GM19468 (cell line): ENCODE measurements around the gene ADGRD1.
"Not testable (repeated sequence)": the region's sequence is repeated elsewhere in the genome, so short reads cannot be mapped to it uniquely, and the experiment has no call there.

Experiments used
- ATAC-seq: cut with Tn5 transposase; IDR thresholded peaks from one replicate; pipeline ENCODE4 v1.9.1; 2021; ENCODE audit warnings: mild to moderate bottlenecking, moderate library complexity, moderate number of reproducible peaks; ENCODE audit not compliant: unreplicated experiment; ENCODE audit errors: extremely low read depth

The ADGRD1 gene

GRCh38 chr12:130936561-130936960 lies 17.1 kb upstream of the ADGRD1 start:
- no peak for ATAC-seq

DNA sequence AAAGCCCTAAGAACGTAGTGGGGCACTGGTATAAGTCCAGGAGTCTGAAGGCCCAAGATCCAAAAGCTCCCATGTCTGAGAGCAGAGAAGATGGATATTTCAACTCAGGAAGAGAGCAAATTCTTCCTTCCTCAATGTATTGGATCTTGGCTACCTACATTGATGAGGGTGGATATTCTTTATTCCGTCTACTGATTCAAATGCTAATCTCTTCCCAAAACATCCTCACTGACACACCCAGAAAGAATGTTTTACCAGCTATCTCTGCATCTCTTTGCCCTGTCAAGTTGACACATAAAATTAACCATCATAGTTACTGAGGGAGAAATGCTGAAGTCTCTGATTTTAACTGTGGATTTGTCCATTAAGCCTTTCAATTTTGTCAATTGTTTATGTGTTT lies 16.6 kb upstream of the ADGRD1 start:
- no peak for ATAC-seq

DNA sequence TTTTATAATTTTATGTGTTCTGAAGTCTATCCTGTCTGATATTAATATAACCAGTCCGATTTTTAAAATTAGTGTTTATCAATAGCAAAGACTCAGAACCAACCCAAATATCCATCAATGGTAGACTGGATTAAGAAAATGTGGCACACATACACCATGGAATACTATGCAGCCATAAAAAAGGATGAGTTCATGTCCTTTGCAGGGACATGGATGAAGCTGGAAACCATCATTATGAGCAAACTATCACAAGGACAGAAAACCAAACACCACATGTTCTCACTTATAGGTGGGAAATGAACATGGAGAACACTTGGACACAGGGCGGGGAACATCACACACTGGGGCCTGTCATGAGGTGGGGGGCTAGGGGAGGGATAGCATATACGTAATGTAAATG lies 16.2 kb upstream of the ADGRD1 start:
- not testable (repeated sequence) for ATAC-seq

- ATAC-seq, result no peak
These were observed 15.5 kb upstream of the ADGRD1 start for GRCh38 chr12:130938186-130938585.

DNA sequence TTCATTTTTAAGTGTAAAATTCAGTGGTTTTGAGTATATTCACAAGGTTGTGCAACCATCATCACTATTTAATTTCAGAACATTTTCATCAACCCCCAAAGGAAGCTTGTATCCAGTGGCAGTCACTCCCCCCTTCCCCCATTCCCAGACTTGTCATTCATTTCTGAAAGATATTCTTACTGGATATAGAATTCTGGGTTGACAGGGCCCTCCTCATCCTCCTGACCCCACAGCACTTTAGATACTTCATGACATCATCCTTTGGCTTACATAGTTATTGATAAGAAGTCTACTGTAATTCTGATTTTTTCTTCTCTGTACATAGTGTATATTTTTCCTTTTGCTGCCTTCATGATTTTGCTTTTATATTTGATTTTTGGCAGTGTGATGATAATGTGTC lies 8.8 kb upstream of the ADGRD1 start:
- no peak for ATAC-seq

- no peak for ATAC-seq
These were observed 7.8 kb upstream of the ADGRD1 start for GRCh38 chr12:130945786-130946492.

GRCh38 chr12:130947028-130947613 lies 6.6 kb upstream of the ADGRD1 start:
- ATAC-seq, result no peak

DNA sequence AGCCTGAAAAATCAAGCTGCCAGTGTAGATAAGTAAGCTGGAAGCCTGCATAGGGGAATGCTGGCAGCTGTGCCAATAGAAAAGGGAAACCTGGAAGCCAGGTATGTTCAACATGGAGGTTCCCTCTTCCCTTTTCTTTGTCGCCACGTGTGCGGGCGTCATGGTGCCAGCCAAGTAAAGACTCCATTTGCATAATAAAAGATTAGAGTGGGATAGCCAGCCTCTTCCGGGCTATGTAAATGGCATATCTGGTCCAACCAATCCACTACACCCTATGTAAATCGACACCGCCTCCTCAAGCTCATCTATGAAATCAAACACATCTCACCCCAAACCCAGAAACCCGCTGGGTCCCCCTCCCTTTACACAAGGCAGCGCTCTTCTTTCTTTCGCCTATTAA lies 5.6 kb upstream of the ADGRD1 start:
- no peak for ATAC-seq

- no peak for ATAC-seq
These were observed 5.0 kb upstream of the ADGRD1 start for GRCh38 chr12:130948751-130949150.

DNA sequence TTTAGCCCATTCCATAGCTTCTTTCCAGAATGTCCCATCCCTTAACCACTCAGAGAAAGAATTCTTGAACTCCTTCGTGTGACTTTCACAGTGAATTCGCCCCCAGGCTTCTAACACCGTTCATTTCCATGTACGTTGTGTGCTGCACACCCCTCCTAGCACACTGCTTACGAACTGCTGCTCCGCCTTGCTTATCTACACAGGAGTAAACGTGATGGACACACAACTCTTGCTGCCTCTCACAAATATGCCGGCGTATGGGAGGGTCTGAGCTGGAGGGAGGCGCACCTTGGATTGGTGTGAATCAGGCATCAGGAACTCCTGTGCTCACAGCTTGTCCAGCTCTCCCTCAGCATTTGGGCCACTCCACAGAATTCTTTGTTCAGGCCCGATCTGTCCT lies 3.9 kb upstream of the ADGRD1 start:
- no peak for ATAC-seq

GRCh38 chr12:130951636-130952035 lies 2.1 kb upstream of the ADGRD1 start:
- ATAC-seq, result no peak

DNA sequence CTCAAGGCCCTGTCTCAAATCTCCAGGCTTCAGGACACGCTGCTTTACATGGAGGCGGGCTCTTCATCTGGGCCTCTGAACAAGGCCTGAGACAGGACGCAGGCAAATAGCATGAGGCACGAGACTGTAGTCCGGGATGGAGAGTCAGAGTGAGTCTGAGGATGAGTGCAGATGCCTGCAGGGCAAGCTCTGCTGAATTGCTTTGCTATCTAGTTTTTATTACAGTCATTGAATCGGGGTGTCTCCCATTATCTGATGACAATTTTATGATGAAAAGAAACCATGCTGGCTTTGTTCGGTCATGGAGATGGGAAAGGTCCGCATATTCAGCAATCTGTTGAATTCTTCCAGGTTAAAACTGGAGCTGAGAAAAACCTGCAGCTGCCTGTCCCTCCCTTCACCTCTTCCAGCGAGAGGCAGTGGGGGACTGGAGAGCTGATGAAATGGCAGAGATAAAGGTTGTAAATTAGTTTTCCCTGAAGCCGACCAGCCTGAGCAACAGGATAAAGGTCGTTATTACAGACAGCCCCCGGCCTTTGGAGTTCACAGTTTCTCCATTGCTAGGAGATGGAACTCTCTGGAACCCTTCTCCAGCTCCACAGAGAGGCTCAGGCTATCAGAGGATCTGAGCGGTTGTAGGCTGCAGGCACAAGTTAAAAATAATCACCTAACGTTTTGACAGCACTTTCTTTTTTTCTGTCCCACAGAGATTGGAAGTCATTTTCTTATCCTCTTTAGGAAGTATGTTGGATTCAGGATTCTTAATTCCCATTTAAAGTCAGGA lies 1.3 kb upstream of the ADGRD1 start:
- ATAC-seq, result no peak

GRCh38 chr12:130954544-130954831 lies 781 bp downstream of the ADGRD1 start:
- ATAC-seq, result no peak

DNA sequence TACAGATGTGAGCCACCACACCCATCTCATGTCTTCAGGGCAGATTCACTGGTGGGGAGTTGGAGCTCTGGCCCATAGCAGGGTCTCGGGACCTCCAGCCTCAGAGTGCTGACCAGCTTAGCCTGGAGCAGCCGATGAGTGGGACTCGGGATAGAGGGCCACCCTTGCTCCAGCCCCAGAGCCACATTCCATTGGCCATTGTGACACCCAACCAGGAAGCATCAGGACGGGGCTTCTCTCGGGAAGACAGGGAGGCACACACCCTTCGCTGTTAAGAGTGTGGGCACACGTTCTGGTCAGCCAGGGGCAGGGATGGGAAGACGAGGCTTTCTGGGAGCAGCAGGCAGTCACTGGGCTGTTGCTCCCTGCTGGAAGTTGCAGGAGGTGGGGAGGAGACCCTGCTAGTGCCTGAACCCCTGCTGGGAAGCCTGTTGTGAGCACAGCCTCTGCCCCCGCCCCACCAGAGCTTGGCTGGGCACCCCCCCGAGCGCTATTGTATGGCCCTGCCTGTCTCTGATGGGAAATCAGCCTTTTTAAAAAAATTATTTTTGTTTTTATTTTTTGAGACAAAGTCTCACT lies 1.6 kb downstream of the ADGRD1 start:
- no peak for ATAC-seq

DNA sequence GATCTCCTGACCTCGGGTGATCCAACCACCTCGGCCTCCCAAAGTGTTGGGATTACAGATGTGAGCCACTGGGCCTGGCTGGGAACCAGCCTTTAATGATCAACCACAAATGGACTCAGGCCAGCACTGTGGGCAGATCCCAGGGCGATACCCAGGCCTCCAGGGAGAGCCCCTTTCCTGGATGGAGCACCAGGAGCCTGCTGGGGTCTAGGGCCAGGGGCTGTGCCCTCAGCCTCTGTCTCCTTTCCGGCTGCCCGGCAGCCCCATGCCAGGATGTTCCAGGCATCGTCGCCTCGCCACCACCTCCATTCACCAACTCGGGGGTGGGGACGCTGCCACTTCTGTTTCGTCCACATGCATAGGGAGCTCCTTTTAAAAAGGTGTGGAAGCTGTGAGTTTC lies 2.3 kb downstream of the ADGRD1 start:
- ATAC-seq, result no peak

- ATAC-seq, result no peak
These were observed 3.0 kb downstream of the ADGRD1 start for GRCh38 chr12:130956456-130957303.

DNA sequence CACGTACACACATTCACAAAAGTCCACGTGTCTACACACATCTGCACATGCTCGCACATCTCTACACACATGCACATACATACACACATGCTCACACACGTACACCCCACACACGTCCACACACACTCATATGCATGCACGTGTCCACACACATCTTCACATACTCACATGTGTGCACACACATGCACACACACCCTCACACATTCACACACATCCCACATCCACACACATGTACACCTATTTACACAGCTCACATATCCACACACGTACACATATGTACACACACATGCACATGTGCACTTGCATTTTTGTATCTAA lies 3.6 kb downstream of the ADGRD1 start:
- ATAC-seq, result no peak

- no peak for ATAC-seq
These were observed 4.9 kb downstream of the ADGRD1 start for GRCh38 chr12:130958557-130959140.

DNA sequence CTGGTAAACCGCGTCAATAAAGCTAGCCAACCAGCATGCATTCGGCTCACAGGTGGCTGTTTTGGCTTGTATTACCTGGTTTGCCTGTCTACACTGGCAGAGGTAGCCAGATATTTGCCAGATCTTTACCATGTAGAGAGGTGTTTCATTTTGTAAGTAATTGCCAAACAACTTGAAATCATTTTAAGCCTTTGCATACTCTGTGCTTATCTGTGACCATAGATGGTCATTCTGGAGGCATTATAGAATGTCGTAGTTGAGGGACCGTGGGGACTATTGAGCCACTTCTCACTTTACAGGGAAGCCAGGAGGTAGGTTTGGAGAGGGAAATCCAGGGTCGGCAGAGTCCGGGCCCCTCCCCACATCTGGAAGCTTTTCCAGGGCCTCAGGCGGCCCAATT lies 5.9 kb downstream of the ADGRD1 start:
- ATAC-seq, result no peak

GRCh38 chr12:130960058-130960457 lies 6.4 kb downstream of the ADGRD1 start:
- ATAC-seq, result no peak
